Activated gamma-delta T cell treated with Interleukin-2 at 50 U/mL for 16 hours (primary cell): Measurements from ENCODE around the gene AP3S2.
"Not testable (repeated sequence)": the region's sequence is repeated elsewhere in the genome, so short reads cannot be mapped to it uniquely, and the experiment has no call there.

Experiments
- DNase-seq: peaks from one replicate; pipeline ENCODE4 v3.0.0-alpha.2; 2020

Gene AP3S2

GRCh38 chr15:89797678-89798201 lies 96.1 kb downstream of the AP3S2 start:
- DNase-seq: no peak

GRCh38 chr15:89795996-89796395 lies 97.8 kb downstream of the AP3S2 start:
- no peak for DNase-seq

- no peak for DNase-seq
Measured at GRCh38 chr15:89794627-89795241, 99.1 kb downstream of the AP3S2 start.

- no peak for DNase-seq
Measured at GRCh38 chr15:89792106-89792805, 101.5 kb downstream of the AP3S2 start.

GRCh38 chr15:89790661-89791060 lies 103.1 kb downstream of the AP3S2 start:
- DNase-seq: no peak

GRCh38 chr15:89790206-89790605 lies 103.6 kb downstream of the AP3S2 start:
- DNase-seq: no peak

GRCh38 chr15:89788585-89788984 lies 105.2 kb downstream of the AP3S2 start:
- not testable (repeated sequence) for DNase-seq

GRCh38 chr15:89787944-89788343 lies 105.8 kb downstream of the AP3S2 start:
- DNase-seq: no peak

- no peak for DNase-seq
Measured at GRCh38 chr15:89785774-89786140, 108.0 kb downstream of the AP3S2 start.

GRCh38 chr15:89785064-89785773 lies 108.6 kb downstream of the AP3S2 start:
- DNase-seq: no peak

- DNase-seq: no peak
Measured at GRCh38 chr15:89784686-89784960, 109.2 kb downstream of the AP3S2 start.

GRCh38 chr15:89783861-89784685 lies 109.7 kb downstream of the AP3S2 start:
- DNase-seq: no peak

- DNase-seq: no peak
Measured at GRCh38 chr15:89783111-89783860, 110.5 kb downstream of the AP3S2 start.

- not testable (repeated sequence) for DNase-seq
Measured at GRCh38 chr15:89782619-89782950, 111.2 kb downstream of the AP3S2 start.

- no peak for DNase-seq
Measured at GRCh38 chr15:89781891-89782618, 111.7 kb downstream of the AP3S2 start.

GRCh38 chr15:89781055-89781454 lies 112.7 kb downstream of the AP3S2 start:
- DNase-seq: no peak

GRCh38 chr15:89780601-89781000 lies 113.2 kb downstream of the AP3S2 start:
- no peak for DNase-seq
